GM19395 (cell line): Measurements from ENCODE around the gene DYRK3.
"Not testable (repeated sequence)": the region's sequence is repeated elsewhere in the genome, so short reads cannot be mapped to it uniquely, and the experiment has no call there.

ENCODE experiments used
- ATAC-seq: cut with Tn5 transposase; IDR thresholded peaks from one replicate; pipeline ENCODE4 v1.9.1; 2021; ENCODE audit warnings: mild to moderate bottlenecking, moderate library complexity; ENCODE audit not compliant: unreplicated experiment

The DYRK3 gene

GRCh38 chr1:206628916-206629315 is 6.4 kb upstream of the DYRK3 start:
- ATAC-seq: no peak

- ATAC-seq: no peak
Observed at GRCh38 chr1:206631085-206631509, 4.2 kb upstream of the DYRK3 start.

- no peak for ATAC-seq
Observed at GRCh38 chr1:206633708-206634121, 1.6 kb upstream of the DYRK3 start.

GRCh38 chr1:206634365-206635079 is 814 bp upstream of the DYRK3 start:
- ATAC-seq: no peak

GRCh38 chr1:206635978-206636345 is 626 bp downstream of the DYRK3 start:
- ATAC-seq: peak; percentile 26

- ATAC-seq: no peak
Observed at GRCh38 chr1:206636671-206637070, 1.3 kb downstream of the DYRK3 start.

GRCh38 chr1:206637605-206638004 is 2.3 kb downstream of the DYRK3 start:
- ATAC-seq: no peak

GRCh38 chr1:206642074-206642473 is 6.7 kb downstream of the DYRK3 start:
- not testable (repeated sequence) for ATAC-seq

GRCh38 chr1:206643118-206643698 is 7.9 kb downstream of the DYRK3 start:
- no peak for ATAC-seq

- ATAC-seq: no peak
Observed at GRCh38 chr1:206646504-206646903, 11.2 kb downstream of the DYRK3 start.

- no peak for ATAC-seq
Observed at GRCh38 chr1:206647224-206647623, 11.9 kb downstream of the DYRK3 start.

GRCh38 chr1:206649261-206649921 is 14.1 kb downstream of the DYRK3 start:
- ATAC-seq: no peak

GRCh38 chr1:206651014-206651413 is 15.7 kb downstream of the DYRK3 start:
- no peak for ATAC-seq

- no peak for ATAC-seq
Observed at GRCh38 chr1:206651958-206652890, 16.9 kb downstream of the DYRK3 start.

GRCh38 chr1:206653715-206654459 is 18.6 kb downstream of the DYRK3 start:
- no peak for ATAC-seq

- no peak for ATAC-seq
Observed at GRCh38 chr1:206654828-206655227, 19.5 kb downstream of the DYRK3 start.

GRCh38 chr1:206655471-206655882 is 20.1 kb downstream of the DYRK3 start:
- no peak for ATAC-seq

- ATAC-seq: no peak
Observed at GRCh38 chr1:206656936-206657335, 21.6 kb downstream of the DYRK3 start.

GRCh38 chr1:206657751-206658150 is 22.4 kb downstream of the DYRK3 start:
- ATAC-seq: no peak

GRCh38 chr1:206658264-206658980 is 23.1 kb downstream of the DYRK3 start:
- ATAC-seq: no peak
